ENCODE measurements around the gene TIMP2. TPM values are rescaled to one million over a fixed set of nuclear protein-coding genes. Genes with fewer than 3 reads are reported as not detected.
A peak's percentile ranks its signal among the peaks of the same experiment; 100 is the strongest.

The TIMP2 gene
- total and polyA plus RNA-seq, 2 of the 13 experiments (the other 11 are each of a cell fraction or from before 2014, with no cell fraction given), result 3.8 to 8.5 TPM

DNA sequence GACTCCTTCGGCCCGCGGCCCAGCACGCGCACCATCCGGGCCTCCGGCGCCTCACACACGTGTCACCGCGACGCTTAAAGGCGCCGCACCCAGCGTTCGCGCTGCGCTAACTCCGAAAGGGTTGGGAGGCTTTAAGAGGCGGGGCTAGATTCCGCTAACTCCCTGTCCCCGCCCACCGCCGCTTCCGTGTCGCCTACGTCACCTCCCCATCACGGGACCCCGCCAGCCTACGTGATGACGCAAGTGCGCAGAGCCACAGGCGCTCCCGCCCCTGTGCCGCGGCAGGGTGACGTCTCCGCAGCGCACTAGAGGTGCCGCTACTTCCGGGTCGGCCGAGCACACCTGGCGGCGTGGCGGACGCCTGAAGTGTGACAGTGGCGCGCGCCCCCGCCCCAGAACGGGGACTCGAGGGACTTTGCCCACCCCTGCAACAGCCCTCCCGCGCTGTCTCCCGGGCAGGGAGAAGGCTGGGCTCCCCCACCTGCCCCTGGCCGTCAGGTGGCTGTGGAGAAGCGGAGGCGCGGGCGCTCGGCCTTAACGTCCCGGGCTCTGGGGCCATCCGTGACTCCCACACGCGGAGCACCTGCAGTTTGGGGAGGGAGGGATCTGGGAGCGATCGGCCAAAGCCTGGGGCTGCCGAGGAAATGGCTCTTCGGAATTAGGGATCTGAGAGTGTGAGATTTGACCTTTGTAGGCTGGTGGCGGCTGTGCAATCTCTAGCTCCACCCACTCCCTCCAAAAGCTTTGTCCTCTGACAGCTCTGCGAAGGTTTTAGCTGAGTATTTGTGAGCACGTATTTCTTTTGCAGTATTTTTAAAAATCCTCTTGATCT is 84.2 kb downstream of the TIMP2 start, which contains the start of gene USP36 (continued):
- TF ChIP-seq, protein P1, sequence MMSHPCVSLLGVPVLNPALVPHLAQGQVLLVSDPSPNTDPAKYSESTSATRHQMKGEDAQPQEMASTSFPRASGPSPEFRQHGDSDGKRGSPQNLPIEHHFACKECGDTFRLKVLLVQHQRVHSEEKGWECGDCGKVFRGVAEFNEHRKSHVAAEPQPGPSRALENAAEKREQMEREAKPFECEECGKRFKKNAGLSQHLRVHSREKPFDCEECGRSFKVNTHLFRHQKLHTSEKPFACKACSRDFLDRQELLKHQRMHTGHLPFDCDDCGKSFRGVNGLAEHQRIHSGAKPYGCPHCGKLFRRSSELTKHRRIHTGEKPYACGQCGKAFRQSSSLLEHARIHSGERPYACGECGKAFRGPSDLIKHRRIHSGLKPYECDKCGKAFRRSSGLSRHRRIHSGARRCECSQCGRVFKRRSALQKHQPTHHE (CRISPR knock-in tag; IDR thresholded peaks at IDR 0.05; ENCODE audit: borderline replicate concordance), result peak; percentile 99
- no peak for TF ChIP-seq FIP1L1 (IDR thresholded peaks at IDR 0.05; ENCODE audit: borderline replicate concordance, insufficient read depth, low read depth, low read length)
- TF ChIP-seq, protein P2, sequence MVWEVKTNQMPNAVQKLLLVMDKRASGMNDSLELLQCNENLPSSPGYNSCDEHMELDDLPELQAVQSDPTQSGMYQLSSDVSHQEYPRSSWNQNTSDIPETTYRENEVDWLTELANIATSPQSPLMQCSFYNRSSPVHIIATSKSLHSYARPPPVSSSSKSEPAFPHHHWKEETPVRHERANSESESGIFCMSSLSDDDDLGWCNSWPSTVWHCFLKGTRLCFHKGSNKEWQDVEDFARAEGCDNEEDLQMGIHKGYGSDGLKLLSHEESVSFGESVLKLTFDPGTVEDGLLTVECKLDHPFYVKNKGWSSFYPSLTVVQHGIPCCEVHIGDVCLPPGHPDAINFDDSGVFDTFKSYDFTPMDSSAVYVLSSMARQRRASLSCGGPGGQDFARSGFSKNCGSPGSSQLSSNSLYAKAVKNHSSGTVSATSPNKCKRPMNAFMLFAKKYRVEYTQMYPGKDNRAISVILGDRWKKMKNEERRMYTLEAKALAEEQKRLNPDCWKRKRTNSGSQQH (CRISPR knock-in tag; IDR thresholded peaks at IDR 0.05; ENCODE audit: low read depth), result peak; percentile 84
- TF ChIP-seq ZKSCAN1 (IDR thresholded peaks at IDR 0.05; ENCODE audit: low read length), result 0 out of 2 replicates have a peak, but pooled peaks have one; percentile 30
- no peak for TF ChIP-seq SUZ12 (IDR thresholded peaks at IDR 0.05; ENCODE audit: low read depth, low read length)
- peak; percentile 93 for TF ChIP-seq ZNF672 (CRISPR knock-in tag; IDR thresholded peaks at IDR 0.05)
- no peak for TF ChIP-seq ZNF432 (CRISPR knock-in tag; IDR thresholded peaks at IDR 0.05; ENCODE audit: borderline replicate concordance)
- 0 out of 2 replicates have a peak, but pooled peaks have one; percentile 80 for TF ChIP-seq KLF11 (CRISPR knock-in tag; IDR thresholded peaks at IDR 0.05)
- TF ChIP-seq, protein P3, sequence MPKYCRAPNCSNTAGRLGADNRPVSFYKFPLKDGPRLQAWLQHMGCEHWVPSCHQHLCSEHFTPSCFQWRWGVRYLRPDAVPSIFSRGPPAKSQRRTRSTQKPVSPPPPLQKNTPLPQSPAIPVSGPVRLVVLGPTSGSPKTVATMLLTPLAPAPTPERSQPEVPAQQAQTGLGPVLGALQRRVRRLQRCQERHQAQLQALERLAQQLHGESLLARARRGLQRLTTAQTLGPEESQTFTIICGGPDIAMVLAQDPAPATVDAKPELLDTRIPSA (CRISPR knock-in tag; IDR thresholded peaks at IDR 0.05; ENCODE audit: borderline replicate concordance), result peak; percentile 95
- TF ChIP-seq, protein P4, sequence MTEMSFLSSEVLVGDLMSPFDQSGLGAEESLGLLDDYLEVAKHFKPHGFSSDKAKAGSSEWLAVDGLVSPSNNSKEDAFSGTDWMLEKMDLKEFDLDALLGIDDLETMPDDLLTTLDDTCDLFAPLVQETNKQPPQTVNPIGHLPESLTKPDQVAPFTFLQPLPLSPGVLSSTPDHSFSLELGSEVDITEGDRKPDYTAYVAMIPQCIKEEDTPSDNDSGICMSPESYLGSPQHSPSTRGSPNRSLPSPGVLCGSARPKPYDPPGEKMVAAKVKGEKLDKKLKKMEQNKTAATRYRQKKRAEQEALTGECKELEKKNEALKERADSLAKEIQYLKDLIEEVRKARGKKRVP (CRISPR knock-in tag; IDR thresholded peaks at IDR 0.05), result peak in 1 of 2 experiments; percentile 92; a peak in 2 of 4 replicates
- TF ChIP-seq ZNF747 (CRISPR knock-in tag; IDR thresholded peaks at IDR 0.05; ENCODE audit: borderline replicate concordance), result peak; percentile 98
- TF ChIP-seq MED13 (CRISPR knock-in tag; IDR thresholded peaks at IDR 0.05), result peak; percentile 90
- TF ChIP-seq, protein P5, sequence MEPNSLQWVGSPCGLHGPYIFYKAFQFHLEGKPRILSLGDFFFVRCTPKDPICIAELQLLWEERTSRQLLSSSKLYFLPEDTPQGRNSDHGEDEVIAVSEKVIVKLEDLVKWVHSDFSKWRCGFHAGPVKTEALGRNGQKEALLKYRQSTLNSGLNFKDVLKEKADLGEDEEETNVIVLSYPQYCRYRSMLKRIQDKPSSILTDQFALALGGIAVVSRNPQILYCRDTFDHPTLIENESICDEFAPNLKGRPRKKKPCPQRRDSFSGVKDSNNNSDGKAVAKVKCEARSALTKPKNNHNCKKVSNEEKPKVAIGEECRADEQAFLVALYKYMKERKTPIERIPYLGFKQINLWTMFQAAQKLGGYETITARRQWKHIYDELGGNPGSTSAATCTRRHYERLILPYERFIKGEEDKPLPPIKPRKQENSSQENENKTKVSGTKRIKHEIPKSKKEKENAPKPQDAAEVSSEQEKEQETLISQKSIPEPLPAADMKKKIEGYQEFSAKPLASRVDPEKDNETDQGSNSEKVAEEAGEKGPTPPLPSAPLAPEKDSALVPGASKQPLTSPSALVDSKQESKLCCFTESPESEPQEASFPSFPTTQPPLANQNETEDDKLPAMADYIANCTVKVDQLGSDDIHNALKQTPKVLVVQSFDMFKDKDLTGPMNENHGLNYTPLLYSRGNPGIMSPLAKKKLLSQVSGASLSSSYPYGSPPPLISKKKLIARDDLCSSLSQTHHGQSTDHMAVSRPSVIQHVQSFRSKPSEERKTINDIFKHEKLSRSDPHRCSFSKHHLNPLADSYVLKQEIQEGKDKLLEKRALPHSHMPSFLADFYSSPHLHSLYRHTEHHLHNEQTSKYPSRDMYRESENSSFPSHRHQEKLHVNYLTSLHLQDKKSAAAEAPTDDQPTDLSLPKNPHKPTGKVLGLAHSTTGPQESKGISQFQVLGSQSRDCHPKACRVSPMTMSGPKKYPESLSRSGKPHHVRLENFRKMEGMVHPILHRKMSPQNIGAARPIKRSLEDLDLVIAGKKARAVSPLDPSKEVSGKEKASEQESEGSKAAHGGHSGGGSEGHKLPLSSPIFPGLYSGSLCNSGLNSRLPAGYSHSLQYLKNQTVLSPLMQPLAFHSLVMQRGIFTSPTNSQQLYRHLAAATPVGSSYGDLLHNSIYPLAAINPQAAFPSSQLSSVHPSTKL (CRISPR knock-in tag; IDR thresholded peaks at IDR 0.05), result peak; percentile 86
- TF ChIP-seq ZFP36L2 (CRISPR knock-in tag; IDR thresholded peaks at IDR 0.05), result no peak; the same call in 1 of the 2 replicates
- peak; percentile 97 for TF ChIP-seq BHLHE40 (IDR thresholded peaks at IDR 0.05; ENCODE audit: low read length)
- TF ChIP-seq, protein P6, sequence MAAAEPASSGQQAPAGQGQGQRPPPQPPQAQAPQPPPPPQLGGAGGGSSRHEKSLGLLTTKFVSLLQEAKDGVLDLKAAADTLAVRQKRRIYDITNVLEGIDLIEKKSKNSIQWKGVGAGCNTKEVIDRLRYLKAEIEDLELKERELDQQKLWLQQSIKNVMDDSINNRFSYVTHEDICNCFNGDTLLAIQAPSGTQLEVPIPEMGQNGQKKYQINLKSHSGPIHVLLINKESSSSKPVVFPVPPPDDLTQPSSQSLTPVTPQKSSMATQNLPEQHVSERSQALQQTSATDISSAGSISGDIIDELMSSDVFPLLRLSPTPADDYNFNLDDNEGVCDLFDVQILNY (CRISPR knock-in tag; conservative IDR thresholded peaks at IDR 0.05), result peak; percentile 64; the same call in 1 of the 2 replicates
- TF ChIP-seq, protein P7, sequence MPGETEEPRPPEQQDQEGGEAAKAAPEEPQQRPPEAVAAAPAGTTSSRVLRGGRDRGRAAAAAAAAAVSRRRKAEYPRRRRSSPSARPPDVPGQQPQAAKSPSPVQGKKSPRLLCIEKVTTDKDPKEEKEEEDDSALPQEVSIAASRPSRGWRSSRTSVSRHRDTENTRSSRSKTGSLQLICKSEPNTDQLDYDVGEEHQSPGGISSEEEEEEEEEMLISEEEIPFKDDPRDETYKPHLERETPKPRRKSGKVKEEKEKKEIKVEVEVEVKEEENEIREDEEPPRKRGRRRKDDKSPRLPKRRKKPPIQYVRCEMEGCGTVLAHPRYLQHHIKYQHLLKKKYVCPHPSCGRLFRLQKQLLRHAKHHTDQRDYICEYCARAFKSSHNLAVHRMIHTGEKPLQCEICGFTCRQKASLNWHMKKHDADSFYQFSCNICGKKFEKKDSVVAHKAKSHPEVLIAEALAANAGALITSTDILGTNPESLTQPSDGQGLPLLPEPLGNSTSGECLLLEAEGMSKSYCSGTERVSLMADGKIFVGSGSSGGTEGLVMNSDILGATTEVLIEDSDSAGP (CRISPR knock-in tag; IDR thresholded peaks at IDR 0.05; ENCODE audit: borderline replicate concordance), result peak; percentile 100
